Panc1 (cell line): Measurements from ENCODE around the gene ARL4A. TPM values are rescaled to one million over a fixed set of nuclear protein-coding genes. Genes with fewer than 3 reads are reported as not detected.

ENCODE experiments used
- ATAC-seq: fragments of 200-7000 bp; cut with Tn5 transposase; 2 replicates; pipeline ENCODE4 v1.9.1; 2020; ENCODE audit warnings: mild to moderate bottlenecking, moderate library complexity
- BruUV-seq: library from RNA; stranded (reverse); fragments of 400-500 nt; replicated peaks from 2 replicates; lab custom pipeline; 2021; lab: Mats Ljungman, UMichigan
- CTCF ChIA-PET: fragments of 300-600 bp; sonication (Branson Sonifier 250); formaldehyde crosslinking; loops from one replicate; lab custom pipeline; 2022; ENCODE audit warnings: antibody characterized with exemption; lab: Charles Lee
- POLR2A ChIA-PET: fragments of 300-600 bp; sonication (Branson Sonifier 250); formaldehyde crosslinking; loops from one replicate; lab custom pipeline; 2022; ENCODE audit warnings: antibody characterized with exemption; lab: Charles Lee
- DNase-seq: peaks from one replicate; pipeline ENCODE4 v3.0.0-alpha.2; 2010; ENCODE audit warnings: low read depth, low spot score
- H3K27ac ChIP-seq: 2 replicates; pipeline ENCODE4 v1.5.1; 2011; ENCODE audit warnings: mild to moderate bottlenecking, low read length, inconsistent platforms
- H3K27me3 ChIP-seq: fragments of 200-500 bp; sonication (Bioruptor generic); 2 replicates; pipeline ENCODE4 v1.6.0; 2014; ENCODE audit warnings: low read length, inconsistent platforms; ENCODE audit not compliant: control insufficient read depth, insufficient read depth
- H3K36me3 ChIP-seq: fragments of 200-500 bp; sonication (Bioruptor generic); 2 replicates; pipeline ENCODE4 v1.5.1; 2014; ENCODE audit warnings: inconsistent platforms, mild to moderate bottlenecking, low read length, moderate library complexity; ENCODE audit not compliant: control insufficient read depth, insufficient read depth
- H3K4me1 ChIP-seq: 2 replicates; pipeline ENCODE4 v1.5.1; 2011; ENCODE audit warnings: inconsistent platforms, mild to moderate bottlenecking, low read length, moderate library complexity; ENCODE audit not compliant: control insufficient read depth, insufficient read depth
- H3K4me3 ChIP-seq, 2 experiments: 2 replicates each; pipeline ENCODE4 v1.5.1; 2011 to 2012; ENCODE audit warnings: low read depth in 2 of 2, low read length in 2 of 2, mild to moderate bottlenecking in 2 of 2, inconsistent platforms in 1 of 2, moderate library complexity in 1 of 2
- H3K9me3 ChIP-seq: fragments of 200-500 bp; sonication (Bioruptor generic); 2 replicates; pipeline ENCODE4 v1.5.1; 2014; ENCODE audit warnings: low read depth, mild to moderate bottlenecking, inconsistent platforms, low read length, moderate library complexity; ENCODE audit not compliant: control insufficient read depth, insufficient read depth
- CTCF ChIP-seq: fragments of 450-650 bp; IDR thresholded peaks from 2 replicates; pipeline ENCODE4 v1.5.1; 2017; ENCODE audit warnings: mild to moderate bottlenecking
- POLR2AphosphoS5 ChIP-seq: IDR thresholded peaks from 2 replicates; pipeline ENCODE4 v1.6.1; 2012; ENCODE audit warnings: mild to moderate bottlenecking, low read depth, low read length, moderate library complexity
- REST ChIP-seq, 2 experiments: IDR thresholded peaks; 2 replicates each; pipeline ENCODE4 v1.6.1; 2011 to 2012; ENCODE audit warnings: low read depth in 2 of 2, control low read depth in 1 of 2, low read length in 1 of 2, mild to moderate bottlenecking in 1 of 2, moderate library complexity in 1 of 2; ENCODE audit not compliant: insufficient read depth in 1 of 2
- SIN3A ChIP-seq: IDR thresholded peaks from 2 replicates; pipeline ENCODE4 v1.6.1; 2012; ENCODE audit warnings: low read depth, mild to moderate bottlenecking, low read length, moderate library complexity, borderline replicate concordance; ENCODE audit not compliant: insufficient read depth
- TCF7L2 ChIP-seq: IDR thresholded peaks from 2 replicates; pipeline ENCODE4 v1.6.1; 2011; ENCODE audit warnings: mild to moderate bottlenecking, low read depth, low read length, inconsistent platforms
- in situ Hi-C: cut with HindIII; loops from 2 replicates; pipeline ENCODE4 v1.10.0; 2016; ENCODE audit warnings: low sequenced_read_pairs, low pct_unique_long_range_greater_than_20kb
- intact Hi-C: fragments of 100-400 bp; cut with micrococcal nuclease; formaldehyde crosslinking; loops from one replicate; pipeline ENCODE4 v1.10.0; 2022; ENCODE audit not compliant: unreplicated experiment
- total RNA-seq: library from RNA; stranded (reverse); gene quantifications from one replicate; pipeline ENCODE4 v1.2.1, GENCODE V29; 2021; ENCODE audit not compliant: unreplicated experiment

ARL4A gene
- total RNA-seq, 1 experiment from 2014 or later: 37.4 TPM

GRCh38 chr7:12712236-12712635, 24.8 kb downstream of the ARL4A start:
- H3K9me3 ChIP-seq: no peaks in the 10 kb centered on the region
- ChIA-PET CTCF (no interaction called here), POLR2A (no interaction called here)
- in situ Hi-C loops: no loop called here
- no peak overlapping the region for H3K4me3 ChIP-seq
- TF ChIP-seq TCF7L2 (no peak), SIN3A (no peak), CTCF (no peak), REST (IDR thresholded peaks at IDR 0.05; ENCODE audit: insufficient read depth in 1 of 2, low read depth in 2 of 2, low read length in 1 of 2) (no peak), POLR2AphosphoS5 (no peak)
- peaks cover 8% of the 10 kb centered on the region for H3K4me1 ChIP-seq
- ATAC-seq (no peak), DNase-seq (no peak)
- no peaks in the 10 kb centered on the region for H3K36me3 ChIP-seq
- no peaks in the 10 kb centered on the region for H3K27me3 ChIP-seq
- H3K27ac ChIP-seq: peak overlapping the region; percentile 18; the same call in 1 of the 2 replicates
- BruUV-seq: no TSS peak
- intact Hi-C loops: no loop called here

- ATAC-seq (no peak), DNase-seq (no peak)
- no peak overlapping the region for H3K4me3 ChIP-seq
- BruUV-seq: no TSS peak
- in situ Hi-C loops: no loop called here
- CTCF ChIA-PET: no interaction called here
- H3K36me3 ChIP-seq: no peaks in the 10 kb centered on the region
- POLR2A ChIA-PET: no interaction called here
- no peaks in the 10 kb centered on the region for H3K27me3 ChIP-seq
- no peak for TF ChIP-seq POLR2AphosphoS5
- no peak for TF ChIP-seq TCF7L2
- TF ChIP-seq CTCF: no peak
- no peak for TF ChIP-seq REST (IDR thresholded peaks at IDR 0.05; ENCODE audit: insufficient read depth in 1 of 2, low read depth in 2 of 2, low read length in 1 of 2)
- TF ChIP-seq SIN3A: no peak
- H3K4me1 ChIP-seq: peaks cover 8% of the 10 kb centered on the region
- no peaks in the 10 kb centered on the region for H3K9me3 ChIP-seq
- intact Hi-C loops: no loop called here
- no peak overlapping the region for H3K27ac ChIP-seq
Observed at GRCh38 chr7:12713625-12714378, 26.4 kb downstream of the ARL4A start.
